Activated T-helper 1 cell treated with anti-CD3 and anti-CD28 coated beads, Interleukin-2, amount 50 U/mL, for 16 hours (primary cell): ENCODE data around the gene SCAP.
"Not testable (repeated sequence)": the region's sequence is repeated elsewhere in the genome, so short reads cannot be mapped to it uniquely, and the experiment has no call there.

ENCODE experiments used
- DNase-seq, 2 donors: peaks; one replicate each; pipeline ENCODE4 v3.0.0-alpha.2; 2020; ENCODE audit warnings: low read depth in 1 of 2, low spot score in 1 of 2

The SCAP gene

DNA sequence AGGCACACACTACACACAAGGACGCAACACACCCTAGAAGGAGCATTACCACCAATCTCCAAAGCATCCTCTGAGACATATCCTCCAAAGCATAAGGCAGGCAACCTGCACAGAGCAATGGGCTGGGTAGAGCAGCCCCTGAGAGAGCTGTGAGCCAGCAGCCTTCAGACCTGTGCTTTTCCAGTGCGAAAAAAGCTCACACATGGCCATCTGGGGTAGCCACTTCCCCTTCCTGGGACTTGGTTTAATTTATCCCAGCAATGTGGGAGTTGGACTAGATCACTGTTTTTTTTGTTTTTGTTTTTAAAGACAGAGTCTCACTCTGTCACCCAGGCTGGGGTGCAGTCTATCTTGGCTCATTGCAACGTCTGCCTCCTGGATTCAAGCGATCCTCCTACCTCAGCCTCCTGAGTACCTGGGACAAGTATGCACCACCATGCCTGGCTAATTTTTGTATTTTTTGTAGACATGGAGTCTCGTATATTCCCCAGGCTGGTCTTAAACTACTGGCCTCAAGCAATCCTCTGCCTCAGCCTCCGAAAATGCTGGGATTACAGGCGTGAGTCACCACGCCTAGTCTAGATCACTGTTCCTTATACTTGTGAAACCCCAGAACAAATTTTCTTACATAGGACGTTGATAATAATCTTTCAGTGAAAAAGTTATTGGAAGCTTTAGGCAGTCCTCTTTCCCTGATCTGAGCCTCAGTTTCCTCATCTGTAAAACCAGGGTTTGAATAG, 76.0 kb downstream of the SCAP start:
- no peak for DNase-seq

DNA sequence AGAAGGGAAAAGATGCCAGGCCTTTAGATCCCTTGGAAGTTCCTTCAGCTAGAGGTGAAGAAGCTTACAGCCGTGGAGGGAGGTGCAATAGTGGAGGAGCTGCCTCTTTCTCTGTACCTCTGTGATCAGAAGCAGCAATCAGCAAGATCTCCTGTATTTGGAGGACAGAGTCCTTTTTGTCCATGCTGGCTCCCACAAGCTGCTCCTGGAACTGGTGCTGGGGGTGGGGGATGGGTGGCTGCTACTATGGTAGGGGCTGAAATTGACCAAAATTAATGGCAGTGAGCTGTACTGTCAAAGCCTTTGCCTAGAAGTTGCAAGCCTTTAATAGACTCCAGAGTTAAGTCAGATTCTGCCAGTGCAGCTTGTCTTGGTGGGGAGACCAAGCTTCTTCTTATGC, 76.7 kb downstream of the SCAP start:
- no peak for DNase-seq

DNA sequence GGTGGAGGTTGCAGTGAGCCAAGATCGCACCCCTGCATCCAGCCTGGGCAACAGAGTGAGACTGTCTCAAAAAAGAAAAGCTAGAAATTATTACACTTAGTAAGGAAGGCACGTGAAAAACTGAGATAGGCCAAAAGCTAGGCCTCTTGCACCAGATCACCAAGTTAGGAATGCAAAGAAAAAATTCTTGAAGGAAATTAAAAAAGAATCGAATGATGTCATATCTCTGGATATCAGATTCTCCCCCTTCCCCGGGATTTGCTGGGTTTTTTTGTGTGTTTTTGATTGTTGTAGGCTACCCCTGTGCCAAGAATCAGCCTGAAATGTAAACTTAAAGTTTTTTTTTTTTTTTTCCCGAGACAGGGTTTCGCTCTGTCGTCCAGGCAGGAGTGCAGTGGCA, 77.5 kb downstream of the SCAP start:
- DNase-seq: no peak

DNA sequence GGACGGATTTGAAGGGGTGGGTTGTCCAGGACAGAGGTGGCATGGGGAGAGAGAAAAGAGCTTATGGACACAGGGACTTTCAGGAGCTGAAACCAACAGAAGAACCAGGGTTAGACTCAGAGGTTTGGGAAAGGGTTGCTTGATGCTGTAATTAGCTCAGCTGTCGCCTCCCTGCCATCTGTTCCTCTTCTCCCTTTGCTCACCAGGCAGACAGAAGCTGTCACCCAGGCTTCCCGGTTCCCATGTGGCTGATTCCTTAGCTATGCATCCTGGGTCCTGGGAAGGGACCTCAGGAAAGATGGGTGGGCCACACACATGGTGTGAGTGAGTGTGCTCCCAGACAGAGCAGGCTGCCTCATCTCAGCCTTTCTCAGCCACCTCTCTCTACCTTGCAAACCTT, 80.9 kb downstream of the SCAP start:
- no peak for DNase-seq

DNA sequence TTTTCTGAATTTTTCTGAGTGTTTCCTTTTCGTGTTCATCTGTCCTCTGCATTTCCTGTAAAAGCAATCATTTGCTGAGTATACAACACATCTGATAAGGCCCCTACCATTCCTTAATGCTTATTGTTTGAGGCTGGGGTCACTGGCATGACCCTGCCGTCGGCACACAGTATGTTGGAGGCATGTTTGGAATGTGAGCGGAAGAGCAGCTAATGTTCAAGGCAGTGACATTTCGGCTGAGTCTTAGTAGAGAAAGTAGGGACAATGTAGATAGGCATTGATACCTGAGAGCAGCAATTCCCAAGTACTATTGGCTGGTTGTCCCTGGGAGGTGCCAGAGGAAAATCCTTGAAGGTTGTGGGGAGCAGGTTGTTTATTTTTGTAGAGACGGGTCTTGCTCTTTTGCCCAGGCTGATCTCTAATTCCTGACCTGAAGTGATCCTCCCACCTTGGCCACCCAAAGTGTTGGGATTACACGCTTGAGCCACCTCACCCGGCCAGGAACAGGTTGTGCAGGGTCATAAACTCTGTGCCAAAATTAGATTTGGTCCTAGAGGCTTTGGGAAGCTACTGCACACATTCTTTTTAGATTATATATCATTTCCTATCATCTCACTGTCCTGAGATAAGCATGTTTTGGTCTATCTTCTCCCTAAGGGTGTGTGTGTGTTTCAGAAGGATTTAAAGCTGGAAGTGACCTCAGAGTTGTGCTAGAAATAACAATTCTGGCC, 81.4 kb downstream of the SCAP start:
- no peak for DNase-seq

DNA sequence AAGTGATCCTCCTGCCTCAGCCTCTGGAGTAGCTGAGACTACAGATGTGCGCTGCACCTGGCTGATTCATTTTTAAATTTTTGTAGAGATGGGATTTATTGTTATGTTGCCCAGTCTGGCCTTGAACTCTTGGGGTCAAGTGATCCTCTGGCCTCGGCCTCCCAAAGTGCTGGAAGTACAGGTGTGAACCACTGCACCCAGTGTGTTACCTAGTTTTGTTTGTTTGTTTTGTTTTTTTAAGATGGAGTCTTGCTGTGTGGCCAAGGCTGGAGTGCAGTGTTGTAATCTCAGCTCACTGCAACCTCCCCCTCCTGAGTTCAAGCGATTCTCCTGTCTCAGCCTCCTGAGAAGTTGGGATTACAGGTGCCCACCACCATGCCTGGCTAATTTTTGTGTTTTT, 82.8 kb downstream of the SCAP start:
- DNase-seq: no peak

DNA sequence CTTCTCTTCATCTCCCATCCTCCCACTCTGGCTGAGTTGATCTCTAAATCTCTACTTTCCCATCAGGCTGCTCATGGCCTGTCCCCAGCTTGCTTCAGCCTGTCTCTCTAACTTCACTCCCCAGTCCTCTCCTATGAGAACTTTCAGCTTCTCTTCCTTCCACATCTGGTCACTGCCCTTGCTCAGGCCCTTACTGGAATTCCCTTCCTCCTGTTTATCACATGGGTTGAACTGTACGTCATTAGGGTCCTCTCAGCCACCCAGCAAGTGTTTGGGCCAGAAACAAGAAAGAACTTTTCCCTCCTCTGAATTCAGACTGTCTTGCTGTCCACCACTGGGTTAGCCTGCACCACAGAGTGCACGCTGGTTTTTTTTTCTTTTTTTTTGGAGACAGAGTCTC, 89.9 kb downstream of the SCAP start:
- DNase-seq: no peak

DNA sequence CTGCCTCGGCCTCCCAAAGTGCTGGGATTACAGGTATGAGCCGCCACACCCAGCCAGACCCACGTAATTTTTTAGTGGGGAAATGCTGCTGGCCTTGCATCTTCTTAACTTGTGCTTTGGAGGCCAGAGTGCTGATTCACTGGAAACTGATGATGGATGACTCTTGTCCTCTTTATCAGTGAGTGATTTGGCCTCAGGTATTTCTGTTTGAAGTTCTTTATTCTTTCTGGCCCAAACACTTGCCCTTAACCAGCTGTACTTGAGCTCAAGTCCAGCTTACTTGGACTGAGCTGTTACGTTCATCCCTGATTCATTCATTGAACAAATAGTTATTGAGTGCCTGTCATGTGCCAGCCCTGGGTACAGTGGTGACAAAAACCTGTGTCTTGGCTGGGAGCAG, 90.7 kb downstream of the SCAP start:
- DNase-seq: no peak

DNA sequence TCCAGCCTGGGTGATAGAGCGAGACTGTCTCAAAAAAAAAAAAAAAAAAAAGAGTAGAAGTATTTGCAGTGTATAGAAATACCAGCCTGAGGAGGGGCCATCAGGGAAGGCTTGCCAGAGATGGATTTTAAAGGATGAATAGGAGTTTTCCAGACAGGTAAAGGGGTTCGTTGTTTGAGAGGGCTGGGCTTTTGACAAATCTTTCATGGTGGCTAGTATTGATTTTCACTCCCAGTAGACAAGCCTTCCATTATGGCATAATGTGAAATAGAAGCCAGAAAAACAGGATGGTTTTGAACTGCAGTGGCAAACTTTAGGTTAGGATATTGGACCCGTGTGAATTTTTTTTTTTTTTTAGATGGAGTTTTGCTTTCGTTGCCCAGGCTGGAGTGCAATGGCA, 91.3 kb downstream of the SCAP start:
- no peak for DNase-seq

DNA sequence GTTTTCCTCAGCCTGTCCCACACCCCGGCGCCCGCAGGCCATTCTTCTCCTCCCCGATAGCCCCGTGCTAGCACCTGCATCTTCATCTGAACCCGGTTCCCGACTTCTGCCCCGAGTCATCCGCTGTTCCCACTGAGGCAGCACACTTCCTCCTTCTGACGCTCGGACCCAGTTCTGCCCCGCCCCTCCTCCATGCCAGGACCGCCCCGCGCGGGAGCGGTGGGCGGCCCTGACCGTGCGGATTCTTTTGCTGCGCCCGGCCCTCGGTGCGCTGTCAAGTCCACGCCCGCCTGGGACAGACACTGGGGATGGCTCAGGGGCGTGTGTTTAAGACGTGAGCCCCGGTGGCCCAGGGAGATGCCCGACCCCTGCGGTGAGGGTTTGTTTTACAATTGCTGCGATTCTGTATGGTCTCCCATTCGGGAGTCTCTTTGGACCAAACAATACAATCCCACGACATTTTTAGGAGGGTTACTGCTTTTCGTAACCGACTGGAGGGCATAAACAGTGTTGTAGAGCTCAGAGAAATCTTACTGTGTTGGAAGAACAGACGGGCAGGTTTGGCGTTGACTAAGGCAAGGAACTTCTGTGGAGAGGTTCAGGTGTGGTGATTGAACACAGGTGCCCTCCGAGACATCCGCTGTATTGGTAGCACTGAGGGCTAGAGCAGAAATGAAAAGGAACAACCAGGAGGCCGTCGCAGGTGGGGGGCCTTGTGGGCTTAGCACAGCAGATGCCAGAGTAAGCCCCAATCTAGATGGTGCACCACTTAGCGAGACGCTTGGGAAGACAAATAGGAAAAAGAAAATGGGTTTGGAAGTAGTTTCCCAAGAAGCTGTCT, 94.2 kb downstream of the SCAP start:
- peak; percentile 17 to 54 for DNase-seq

DNA sequence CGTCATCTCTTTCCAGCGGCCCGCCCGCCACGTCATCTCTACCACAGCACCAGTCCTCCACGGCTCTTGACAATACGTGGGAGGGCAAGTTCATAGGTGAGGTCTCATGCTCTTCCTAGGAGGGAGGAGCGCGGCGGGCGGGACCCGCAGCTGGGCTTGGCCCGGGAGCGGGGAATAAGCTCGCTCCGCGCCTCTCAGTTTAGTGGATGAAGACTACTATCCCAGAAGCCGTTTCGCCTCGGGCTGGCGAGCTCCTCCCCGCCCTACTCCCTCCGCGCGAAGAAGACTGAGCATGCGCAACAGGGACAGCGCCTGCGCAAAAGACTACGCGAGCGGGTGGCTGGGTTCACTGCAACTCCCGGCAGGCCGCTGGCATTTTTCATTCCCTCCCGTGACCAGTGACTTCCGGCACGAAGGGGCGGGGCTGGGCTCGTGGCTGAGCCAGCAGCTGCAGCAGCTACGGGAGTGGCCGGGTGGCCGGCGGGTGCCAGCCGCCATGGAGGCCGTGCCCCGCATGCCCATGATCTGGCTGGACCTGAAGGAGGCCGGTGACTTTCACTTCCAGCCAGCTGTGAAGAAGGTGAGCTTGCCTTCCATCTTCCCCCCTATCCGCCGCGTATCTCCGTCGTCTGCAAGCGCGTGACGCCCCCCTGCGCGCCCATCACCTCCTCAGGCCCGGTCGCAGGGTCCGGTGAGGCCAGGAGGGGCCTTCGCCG, 95.0 kb downstream of the SCAP start, which contains the start of gene PTPN23:
Gene PTPN23 (plus strand): TSS at position 421 of the 716 bp plus-strand sequence. CDS start 76 bp downstream, at position 497.
- peak; percentile 98 to 99 for DNase-seq

DNA sequence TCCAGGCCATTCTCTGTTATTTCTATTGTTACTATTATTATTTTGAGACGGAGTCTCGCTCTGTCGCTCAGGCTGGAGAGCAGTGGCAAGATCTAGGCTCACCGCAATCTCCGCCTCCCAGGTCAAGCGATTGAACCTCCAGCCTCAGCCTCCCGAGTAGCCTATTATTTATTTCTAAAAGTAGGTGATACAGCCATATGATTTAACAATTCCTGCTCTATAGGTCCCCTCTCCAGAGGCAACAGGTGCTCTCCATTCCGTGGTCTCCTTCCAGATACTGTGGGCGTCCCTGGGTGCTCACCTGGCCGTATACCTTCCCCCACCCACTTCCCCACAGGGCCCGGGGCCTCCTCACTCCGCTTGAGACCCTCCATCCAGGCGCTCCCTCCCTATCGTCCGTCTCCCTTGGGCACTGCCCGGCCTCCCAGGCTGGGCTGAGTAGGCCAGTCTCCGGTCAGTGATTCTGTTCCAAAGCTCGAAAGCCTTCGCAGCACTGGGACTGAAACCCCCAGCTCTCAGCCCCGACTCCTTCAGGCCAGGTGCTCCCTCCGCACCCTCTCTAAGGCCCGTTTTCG, 95.6 kb downstream of the SCAP start:
- DNase-seq: no peak

DNA sequence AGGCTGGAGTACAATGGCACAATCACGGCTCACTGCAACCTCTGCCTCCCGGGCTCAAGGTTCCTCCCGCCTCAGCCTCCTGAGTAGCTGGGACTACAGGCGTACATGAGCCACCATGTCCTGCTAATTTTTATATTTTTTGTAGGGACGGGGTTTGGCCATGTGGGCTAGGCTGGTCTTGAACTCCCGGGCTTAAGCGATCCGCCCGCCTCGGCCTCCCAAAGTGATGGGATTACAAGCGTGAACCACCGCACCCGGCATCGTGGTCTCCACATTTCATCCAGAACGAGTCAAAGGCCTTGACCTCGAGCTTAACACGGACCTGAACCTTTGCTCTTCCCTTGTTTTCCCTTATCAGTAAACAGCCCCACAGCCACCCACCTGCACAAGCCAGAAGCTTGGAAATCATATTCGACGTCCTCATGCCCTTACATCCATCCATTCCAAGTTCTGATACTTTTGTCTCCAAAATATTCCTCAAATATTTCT, 96.3 kb downstream of the SCAP start:
- no peak for DNase-seq

DNA sequence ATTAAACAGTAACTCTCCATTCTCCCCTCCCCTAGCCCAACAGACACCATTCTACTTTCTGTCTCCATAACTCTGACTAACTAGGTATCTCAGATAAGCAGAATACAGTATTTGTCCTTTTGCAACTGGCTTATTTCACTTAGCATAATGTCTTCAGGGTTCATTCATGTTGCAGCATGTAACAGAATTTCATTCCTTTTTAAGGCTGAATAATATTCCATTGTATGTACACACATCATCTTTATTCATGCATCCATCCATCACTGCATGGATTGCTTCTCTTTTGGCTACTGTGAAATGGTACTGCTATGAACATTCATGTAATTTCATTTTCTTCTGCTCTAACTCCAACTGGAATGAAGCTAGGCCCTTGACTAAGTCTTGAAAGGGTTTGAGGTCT, 96.9 kb downstream of the SCAP start:
- no peak for DNase-seq

DNA sequence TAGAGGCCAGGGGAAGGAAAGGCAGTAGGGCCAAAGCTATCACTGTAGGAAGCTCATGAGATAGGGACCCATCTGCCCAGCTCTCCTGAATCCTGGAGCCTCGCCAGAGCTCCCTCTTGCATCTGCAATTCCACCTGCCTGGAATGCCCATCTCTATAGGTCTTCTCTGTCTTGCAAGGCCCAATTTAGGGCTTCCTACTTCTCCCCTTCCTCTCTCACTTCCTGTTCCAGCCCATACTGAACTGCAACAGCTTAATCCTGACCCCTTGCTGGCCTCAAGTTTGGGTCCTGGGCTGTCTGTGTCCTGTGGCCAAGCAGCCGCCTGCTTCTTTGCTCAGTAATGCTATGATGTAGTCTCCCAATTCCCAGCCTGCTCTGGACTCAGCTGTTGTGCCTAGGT, 98.6 kb downstream of the SCAP start:
- DNase-seq: no peak

DNA sequence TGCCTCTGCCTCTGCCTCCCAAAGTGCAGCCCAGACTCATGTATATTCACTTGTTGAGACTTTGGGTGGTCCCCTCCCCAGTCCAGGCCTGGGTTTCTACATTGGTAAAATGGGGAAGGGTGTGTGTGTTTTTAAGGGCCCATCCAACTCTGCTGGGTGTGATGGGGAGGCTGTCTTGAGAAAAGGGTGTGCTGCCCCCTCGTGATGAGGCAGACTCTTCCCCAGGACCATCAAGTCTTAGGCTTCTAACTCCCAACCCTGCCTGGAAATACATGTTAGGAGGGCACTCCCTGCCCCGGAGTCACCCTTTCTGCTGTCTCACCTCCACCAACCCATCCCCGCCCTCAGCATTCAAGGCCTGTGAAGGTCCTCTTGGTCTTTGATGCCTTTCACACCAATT, 99.3 kb downstream of the SCAP start:
- DNase-seq: no peak

DNA sequence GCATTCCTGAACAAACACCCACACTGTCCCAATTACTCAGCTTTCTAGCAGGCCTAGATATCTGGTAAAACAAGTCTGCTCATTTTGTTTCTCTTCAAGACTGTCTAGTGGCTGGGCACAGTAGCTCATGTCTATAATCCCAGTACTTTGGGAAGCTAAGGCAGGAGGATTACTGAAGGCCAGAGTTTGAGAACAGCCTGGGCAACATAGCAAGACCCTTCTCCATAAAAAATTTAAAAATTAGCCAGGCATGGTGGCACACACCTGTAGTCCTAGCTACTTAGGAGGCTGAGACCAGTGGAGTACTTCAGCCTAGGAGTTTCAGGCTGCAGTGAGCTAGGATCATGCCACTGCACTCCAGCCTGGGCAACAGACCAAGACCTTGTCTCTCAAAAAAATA, 101.2 kb downstream of the SCAP start:
- DNase-seq: no peak

DNA sequence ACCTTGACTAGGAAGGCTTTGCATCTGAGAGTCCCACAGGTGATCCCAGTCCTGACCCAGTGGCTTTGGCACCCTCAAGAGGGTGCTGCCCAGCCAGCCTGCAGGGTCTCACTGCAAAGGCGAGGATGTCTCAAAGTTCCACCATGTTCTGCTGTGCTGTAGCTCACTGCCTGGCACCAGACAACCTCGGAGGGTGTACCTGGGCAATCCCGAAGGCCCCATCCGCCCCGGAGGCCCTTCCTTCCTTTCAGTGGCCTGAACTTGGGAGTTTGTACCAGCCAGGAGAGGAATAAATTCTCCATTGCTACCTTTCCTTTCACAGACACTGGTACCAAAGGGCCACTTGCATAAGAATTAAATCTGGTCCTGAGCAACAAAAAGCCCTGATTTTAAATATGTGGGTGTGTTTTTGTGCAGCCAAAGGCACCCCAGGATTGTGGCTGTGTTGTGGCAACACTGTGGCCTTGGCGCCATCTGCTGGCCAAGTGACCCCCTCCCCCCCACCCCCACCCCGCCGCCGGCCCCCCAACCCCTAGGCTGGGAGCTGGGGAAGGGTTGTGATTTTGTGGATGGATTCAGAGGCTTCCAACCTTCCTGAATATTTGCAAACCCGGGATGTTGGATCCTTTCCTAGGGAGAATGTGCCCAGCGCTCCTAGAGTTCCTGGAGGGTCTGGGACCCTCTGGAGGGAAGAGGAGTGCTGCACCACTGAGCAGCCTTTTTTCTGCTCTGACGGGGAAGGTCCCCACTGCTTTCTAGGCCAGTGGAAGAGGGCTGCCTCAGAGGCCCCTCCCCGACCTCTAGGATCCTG, 104.6 kb downstream of the SCAP start:
- DNase-seq: no peak

DNA sequence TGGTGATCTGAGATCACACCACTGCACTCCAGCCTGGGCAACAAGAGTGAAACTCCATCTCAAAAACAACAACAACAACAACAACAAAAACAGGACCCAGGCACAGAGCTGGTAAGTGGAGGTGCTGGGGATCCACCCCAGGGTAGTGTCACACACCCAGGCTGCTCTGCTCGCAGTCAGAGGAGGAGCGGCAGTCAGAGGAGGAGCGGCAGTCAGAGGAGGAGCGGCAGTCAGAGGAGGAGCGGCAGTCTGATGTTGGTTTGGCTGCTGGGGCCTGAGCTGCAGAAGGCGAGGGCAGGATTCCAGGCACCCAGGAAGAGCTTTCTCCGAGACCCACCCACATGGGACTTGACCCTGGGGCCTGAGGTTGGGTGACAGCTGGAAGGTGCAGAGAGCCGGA, 105.7 kb downstream of the SCAP start:
- not testable (repeated sequence) for DNase-seq

DNA sequence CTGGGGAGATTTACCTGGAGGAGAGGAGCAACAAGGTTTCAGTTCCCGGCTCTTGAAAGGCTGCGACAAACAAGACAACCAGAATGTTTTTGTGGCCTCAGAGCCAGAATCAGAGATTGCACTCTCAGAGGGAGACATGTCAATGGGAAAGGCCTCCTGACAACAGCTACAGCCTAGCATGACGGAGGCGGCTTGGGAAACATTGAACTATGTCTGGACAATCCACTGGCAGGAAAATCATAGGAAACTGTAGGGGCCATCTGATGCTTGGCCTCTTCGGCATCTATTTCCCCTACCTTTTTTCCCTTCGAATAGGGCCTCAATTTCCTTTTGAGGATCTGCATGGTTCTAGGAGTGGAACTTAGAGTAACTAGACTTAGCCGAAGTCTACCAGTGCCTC, 108.1 kb downstream of the SCAP start:
- DNase-seq: no peak
